RKO (cell line): ENCODE measurements around the gene GPR153.

Source experiments
- DNase-seq: peaks from one replicate; pipeline ENCODE4 v3.0.0-alpha.2; 2016; ENCODE audit warnings: low spot score

GPR153 gene

GRCh38 chr1:6269720-6270400, 9.0 kb upstream of the GPR153 start:
- DNase-seq = no peak

- DNase-seq = no peak
Measured at GRCh38 chr1:6269296-6269695, 8.4 kb upstream of the GPR153 start.

GRCh38 chr1:6268415-6268814, 7.5 kb upstream of the GPR153 start:
- no peak for DNase-seq

- no peak for DNase-seq
Measured at GRCh38 chr1:6267686-6268322, 6.9 kb upstream of the GPR153 start.

- no peak for DNase-seq
Measured at GRCh38 chr1:6266641-6267040, 5.7 kb upstream of the GPR153 start.

- DNase-seq = no peak
Measured at GRCh38 chr1:6265151-6265550, 4.3 kb upstream of the GPR153 start.

GRCh38 chr1:6263716-6264115, 2.8 kb upstream of the GPR153 start:
- no peak for DNase-seq

- no peak for DNase-seq
Measured at GRCh38 chr1:6262555-6263420, 1.9 kb upstream of the GPR153 start.

GRCh38 chr1:6261615-6261995, 707 bp upstream of the GPR153 start:
- DNase-seq = no peak

GRCh38 chr1:6260433-6260934, 414 bp downstream of the GPR153 start:
- peak; percentile 42 for DNase-seq

GRCh38 chr1:6259491-6260362, 1.2 kb downstream of the GPR153 start:
- peak; percentile 84 for DNase-seq

GRCh38 chr1:6258675-6259074, 2.2 kb downstream of the GPR153 start:
- no peak for DNase-seq

GRCh38 chr1:6257541-6258069, 3.3 kb downstream of the GPR153 start:
- no peak for DNase-seq

GRCh38 chr1:6256645-6257044, 4.3 kb downstream of the GPR153 start:
- no peak for DNase-seq

GRCh38 chr1:6254691-6255090, 6.2 kb downstream of the GPR153 start:
- no peak for DNase-seq

GRCh38 chr1:6253380-6253779, 7.5 kb downstream of the GPR153 start:
- DNase-seq = no peak

- no peak for DNase-seq
Measured at GRCh38 chr1:6252374-6252710, 8.6 kb downstream of the GPR153 start.

GRCh38 chr1:6251681-6252373, 9.1 kb downstream of the GPR153 start:
- DNase-seq = no peak

- DNase-seq = no peak
Measured at GRCh38 chr1:6251233-6251632, 9.7 kb downstream of the GPR153 start.

GRCh38 chr1:6249739-6250689, 10.9 kb downstream of the GPR153 start:
- DNase-seq = no peak
